DOHH2 (cell line): Measurements from ENCODE around the gene CDK16.

Experiments used
- CTCF ChIP-seq: fragments of 200-600 bp; sonication (generic); IDR thresholded peaks from one replicate; pipeline ENCODE4 v1.5.1; 2014; ENCODE audit warnings: antibody characterized with exemption, mild to moderate bottlenecking, low read depth, low read length; ENCODE audit not compliant: poor library complexity, severe bottlenecking
- EZH2phosphoT487 ChIP-seq: fragments of 200-600 bp; sonication (generic); IDR thresholded peaks from 2 replicates; pipeline ENCODE4 v1.6.1; 2017; ENCODE audit warnings: borderline replicate concordance, mild to moderate bottlenecking, antibody characterized with exemption, low read length, moderate library complexity, mixed read lengths

GRCh38 chrX:47186096-47186740 lies 32.3 kb upstream of the CDK16 start:
- TF ChIP-seq CTCF (no peak), EZH2phosphoT487 (no peak)
